DMS53 treated with DMSO at 0.1 percent for 48 hours (cell line): Measurements from ENCODE around the gene EYA3.
A peak's percentile ranks its signal among the peaks of the same experiment; 100 is the strongest.

Experiments used
- DNase-seq: peaks from one replicate; lab custom pipeline; 2025; ENCODE audit not compliant: unreplicated experiment; lab: John Stamatoyannopoulos, UW

The EYA3 gene

GRCh38 chr1:27941671-27942540, 146.5 kb downstream of the EYA3 start:
- DNase-seq = no peak

DNA sequence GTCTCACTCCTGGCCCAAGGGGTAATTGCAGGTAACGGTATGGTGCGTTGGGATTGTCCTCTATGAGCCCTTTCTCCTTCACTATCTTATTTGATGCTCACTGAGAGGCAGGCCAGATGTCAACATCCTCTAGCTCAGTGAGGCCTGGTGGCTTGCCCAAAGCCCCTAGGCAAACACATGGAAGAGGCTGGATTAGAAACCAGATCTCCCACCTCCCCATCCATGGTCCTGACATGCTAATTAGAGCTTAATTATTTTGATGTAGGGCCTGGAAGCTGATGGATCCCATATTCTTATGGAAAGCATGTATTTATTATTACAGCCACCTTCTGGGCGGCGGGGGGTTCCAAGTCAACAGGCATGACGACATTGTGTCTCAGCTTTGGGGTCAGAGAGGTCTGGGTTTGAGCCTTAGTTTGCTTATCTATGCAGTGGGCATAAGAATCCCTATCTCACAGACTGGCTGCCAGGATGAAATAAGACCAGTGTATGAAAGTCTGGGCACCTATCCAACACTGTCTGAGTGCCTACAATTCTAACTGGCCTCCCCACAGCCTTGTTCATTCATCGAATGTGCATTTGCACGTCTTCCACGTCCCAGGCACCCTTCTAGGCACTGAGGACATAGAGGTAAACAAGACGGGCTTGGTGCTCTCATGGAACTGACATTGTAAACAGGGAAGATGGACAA, 147.4 kb downstream of the EYA3 start:
- no peak for DNase-seq

GRCh38 chr1:27940297-27940696, 148.1 kb downstream of the EYA3 start:
- no peak for DNase-seq

DNA sequence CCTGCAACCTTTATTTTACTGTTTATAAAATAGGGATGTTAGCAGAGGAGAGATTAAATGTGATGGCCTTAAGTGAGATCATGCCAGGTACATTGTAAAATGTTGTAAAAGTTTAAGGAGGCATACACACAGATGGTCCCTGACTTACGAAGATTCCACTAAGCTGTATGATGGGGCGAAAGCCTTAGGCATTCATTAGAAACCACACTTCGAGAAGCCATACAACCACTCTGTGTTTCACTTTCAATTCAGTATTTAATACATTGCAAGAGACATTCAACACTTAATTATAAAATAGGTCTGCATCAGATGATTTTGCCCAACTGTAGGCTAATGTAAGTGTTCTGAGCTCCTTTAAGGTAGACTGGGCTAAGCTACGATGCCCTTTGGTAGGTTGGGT, 149.9 kb downstream of the EYA3 start:
- no peak for DNase-seq

GRCh38 chr1:27937524-27937836, 150.9 kb downstream of the EYA3 start:
- no peak for DNase-seq

- DNase-seq = no peak
Measured at GRCh38 chr1:27936370-27936769, 152.0 kb downstream of the EYA3 start.

GRCh38 chr1:27935721-27936120, 152.7 kb downstream of the EYA3 start:
- DNase-seq = no peak

DNA sequence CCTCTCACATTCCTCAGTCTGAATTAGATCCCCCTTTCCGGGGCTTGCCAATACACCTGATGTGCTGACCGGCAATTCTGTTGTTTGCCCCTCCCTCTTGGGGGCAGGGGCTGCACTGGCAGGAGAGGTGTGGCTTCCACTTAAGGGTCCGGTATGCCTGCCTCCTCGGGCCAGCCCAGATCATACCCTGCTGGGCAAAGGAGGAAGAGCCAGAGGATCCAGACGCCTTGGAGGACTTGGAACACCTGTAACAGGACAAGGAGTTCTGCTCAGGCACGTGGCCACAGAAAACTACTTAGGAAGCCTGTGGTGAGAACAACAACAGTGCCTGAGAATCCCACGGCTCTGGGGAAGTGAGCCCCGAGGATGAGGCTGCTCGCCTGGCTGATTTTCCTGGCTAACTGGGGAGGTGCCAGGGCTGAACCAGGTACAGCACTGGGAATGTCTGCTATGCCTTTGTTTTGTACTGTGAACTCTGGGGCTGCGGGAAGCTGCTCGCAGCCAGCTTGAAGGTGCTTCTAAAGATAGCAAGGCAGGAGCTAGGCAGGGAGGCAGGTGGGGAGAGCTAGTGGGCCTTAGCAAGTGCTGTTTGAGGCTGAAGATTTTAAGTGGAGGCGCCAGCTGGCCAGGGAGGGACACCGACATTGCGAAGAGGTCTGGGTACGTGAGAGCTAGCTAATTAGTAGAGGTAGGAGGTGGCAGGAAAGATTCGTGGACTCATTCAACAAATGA, 153.4 kb downstream of the EYA3 start, which contains the start of gene SMPDL3B:
TSS of gene SMPDL3B (plus strand) at position 183 of the 732 bp plus-strand sequence. CDS start at position 367, 184 bp downstream.
- peak; percentile 49 for DNase-seq

GRCh38 chr1:27931759-27932158, 156.7 kb downstream of the EYA3 start:
- DNase-seq = no peak

DNA sequence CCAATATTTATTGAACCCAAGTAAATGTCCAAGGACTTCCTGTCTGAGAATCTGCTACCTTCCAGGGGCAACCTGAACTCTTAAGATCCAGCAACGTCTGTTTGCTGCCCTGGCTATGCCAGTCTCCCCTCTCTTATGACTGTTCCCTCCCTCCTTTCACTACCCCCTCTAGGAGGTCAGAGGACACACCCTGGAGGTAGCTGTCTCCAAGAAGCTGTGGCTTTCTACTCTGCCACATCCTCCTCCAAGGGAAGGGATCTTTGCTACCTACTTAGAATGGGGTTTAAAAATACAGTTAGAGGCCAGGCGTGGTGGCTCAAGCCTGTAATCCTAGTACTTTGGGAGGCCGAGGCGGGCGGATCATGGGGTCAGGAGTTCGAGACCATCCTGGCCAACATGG, 157.2 kb downstream of the EYA3 start:
- no peak for DNase-seq

- no peak for DNase-seq
Measured at GRCh38 chr1:27928216-27928954, 160.0 kb downstream of the EYA3 start.

GRCh38 chr1:27922272-27922671, 166.1 kb downstream of the EYA3 start:
- DNase-seq = no peak
